HepG2 (cell line): ENCODE data around the gene HMBS. TPM values are rescaled to one million over a fixed set of nuclear protein-coding genes. Genes with fewer than 3 reads are reported as not detected.
A peak's percentile ranks its signal among the peaks of the same experiment; 100 is the strongest.

Source experiments
- ATAC-seq: fragments of 200-7000 bp; cut with Tn5 transposase; 3 replicates; pipeline ENCODE4 v1.9.1; 2020; ENCODE audit warnings: mild to moderate bottlenecking, moderate library complexity
- BruUV-seq: library from RNA; stranded (reverse); fragments of 400-500 nt; replicated peaks from 2 replicates; lab custom pipeline; 2021; lab: Mats Ljungman, UMichigan
- CTCF ChIA-PET: fragments of 300-600 bp; formaldehyde crosslinking; extraction: SDS; loops from one replicate; lab custom pipeline; 2021; ENCODE audit warnings: low total read pairs, inconsistent platforms, low intra/inter-chr PET ratio; lab: Yijun Ruan, JAX
- POLR2A ChIA-PET: fragments of 350-600 bp; sonication (Branson Sonifier 250); formaldehyde crosslinking; loops from one replicate; lab custom pipeline; 2020; ENCODE audit warnings: antibody characterized with exemption, inconsistent platforms; lab: Yijun Ruan, JAX
- DNase-seq: peaks from one replicate; pipeline ENCODE4 v3.0.0-alpha.2; 2015; ENCODE audit warnings: low spot score
- FAIRE-seq: peaks from 3 replicates; lab custom pipeline; 2011; peaks lifted over from hg19 to GRCh38; lab: Jason Lieb, UNC
- H2AFZ ChIP-seq: one replicate; pipeline ENCODE4 v1.6.1; 2011; ENCODE audit warnings: low read length, inconsistent platforms
- H3K27ac ChIP-seq: fragments of 300-600 bp; 3 replicates; pipeline ENCODE4 v1.8.0; 2011; ENCODE audit warnings: mixed run types, mild to moderate bottlenecking, mixed read lengths, low read length, inconsistent platforms; ENCODE audit not compliant: insufficient read depth; ENCODE audit errors: extremely low read length
- H3K27me3 ChIP-seq, 2 experiments: fragments of 200-600 bp in 1 of 2; 2 replicates in 1 of 2; 3 replicates in 1 of 2; pipeline versions ENCODE4 v1.6.0 to v1.8.0; 2011; ENCODE audit warnings: low read length in 2 of 2, mild to moderate bottlenecking in 2 of 2, moderate library complexity in 2 of 2, inconsistent platforms in 1 of 2; ENCODE audit not compliant: insufficient read depth in 2 of 2, control insufficient read depth in 1 of 2
- H3K36me3 ChIP-seq, 2 experiments: fragments of 200-600 bp in 1 of 2; replicated peaks in 1 of 2; 2 replicates in 1 of 2; 3 replicates in 1 of 2; pipeline versions ENCODE4 v1.5.1 to v1.8.0; 2011; ENCODE audit warnings: low read length in 2 of 2, inconsistent platforms in 1 of 2; ENCODE audit not compliant: insufficient read depth in 2 of 2, control insufficient read depth in 1 of 2
- H3K4me1 ChIP-seq: 2 replicates; pipeline ENCODE4 v1.5.1; 2012; ENCODE audit warnings: low read length, inconsistent platforms; ENCODE audit not compliant: insufficient read depth
- H3K4me2 ChIP-seq: 2 replicates; pipeline ENCODE4 v1.6.0; 2011; ENCODE audit warnings: low read depth, low read length, inconsistent platforms
- H3K4me3 ChIP-seq, 3 experiments: fragments of 200-600 bp in 1 of 3; sonication (generic), shearing (Covaris generic) in 1 of 3; replicated peaks in 1 of 3; 2 replicates each; pipeline ENCODE4 v1.5.1; 2011 to 2016; ENCODE audit warnings: low read length in 3 of 3, inconsistent platforms in 2 of 3, low read depth in 2 of 3, mild to moderate bottlenecking in 2 of 3, control low read depth in 1 of 3, mixed read lengths in 1 of 3; ENCODE audit not compliant: insufficient read depth in 1 of 3
- H3K79me2 ChIP-seq: one replicate; pipeline ENCODE4 v1.6.1; 2011; ENCODE audit warnings: low read length, inconsistent platforms; ENCODE audit not compliant: insufficient read depth
- H3K9ac ChIP-seq: 2 replicates; pipeline ENCODE4 v1.6.0; 2011; ENCODE audit warnings: mild to moderate bottlenecking, low read depth, low read length, inconsistent platforms; ENCODE audit not compliant: insufficient read depth
- H3K9me3 ChIP-seq: 2 replicates; pipeline ENCODE4 v1.5.1; 2012; ENCODE audit warnings: mild to moderate bottlenecking, low read length
- H4K20me1 ChIP-seq: 2 replicates; pipeline ENCODE4 v1.6.0; 2011; ENCODE audit warnings: inconsistent platforms, mild to moderate bottlenecking, low read length, moderate library complexity; ENCODE audit not compliant: insufficient read depth
- ARID2 ChIP-seq: sonication (generic); formaldehyde crosslinking; IDR thresholded peaks from 2 replicates; pipeline ENCODE4 v1.8.1; 2022; ENCODE audit warnings: mild to moderate bottlenecking, missing genetic modification reagents, borderline replicate concordance
- CAMTA2 ChIP-seq: sonication (generic); formaldehyde crosslinking; IDR thresholded peaks from 2 replicates; pipeline ENCODE4 v1.4.0; 2020; ENCODE audit warnings: mild to moderate bottlenecking, missing genetic modification reagents, borderline replicate concordance
- ETV5 ChIP-seq: IDR thresholded peaks from 2 replicates; pipeline ENCODE4 v1.6.1; 2018; ENCODE audit warnings: missing biosample characterization, missing genetic modification reagents, inconsistent platforms, borderline replicate concordance
- ISL2 ChIP-seq: sonication (generic); formaldehyde crosslinking; IDR thresholded peaks from 2 replicates; pipeline ENCODE4 v1.5.0; 2020; ENCODE audit warnings: missing genetic modification reagents
- JUND ChIP-seq: sonication (generic); formaldehyde crosslinking; IDR thresholded peaks from 2 replicates; pipeline ENCODE4 v1.8.0; 2022; ENCODE audit warnings: mild to moderate bottlenecking, missing genetic modification reagents
- KDM2A ChIP-seq: sonication (generic); formaldehyde crosslinking; IDR thresholded peaks from 2 replicates; pipeline ENCODE4 v1.4.0; 2020; ENCODE audit warnings: low read depth, missing genetic modification reagents, borderline replicate concordance
- KDM4B ChIP-seq: sonication (generic); formaldehyde crosslinking; IDR thresholded peaks from 2 replicates; pipeline ENCODE4 v1.4.0; 2020; ENCODE audit warnings: missing genetic modification reagents
- KMT2A ChIP-seq: sonication (generic); formaldehyde crosslinking; IDR thresholded peaks from 2 replicates; pipeline ENCODE4 v1.4.0; 2020; ENCODE audit warnings: missing genetic modification reagents
- LBX2 ChIP-seq: sonication (generic); formaldehyde crosslinking; IDR thresholded peaks from 2 replicates; pipeline ENCODE4 v1.5.0; 2020; ENCODE audit warnings: missing genetic modification reagents, mild to moderate bottlenecking, borderline replicate concordance
- RBFOX2 ChIP-seq: fragments of 200-400 bp; formaldehyde crosslinking; IDR thresholded peaks from 2 replicates; pipeline ENCODE4 v1.6.1; 2017; ENCODE audit warnings: low read depth, mild to moderate bottlenecking, low read length
- RXRA ChIP-seq: sonication (generic); formaldehyde crosslinking; IDR thresholded peaks from 2 replicates; pipeline ENCODE4 v1.5.1; 2020; ENCODE audit warnings: missing genetic modification reagents
- SRF ChIP-seq: IDR thresholded peaks from 2 replicates; pipeline ENCODE4 v1.6.1; 2011; ENCODE audit warnings: mild to moderate bottlenecking, low read depth, low read length, moderate library complexity
- SRSF9 ChIP-seq: fragments of 200-400 bp; formaldehyde crosslinking; IDR thresholded peaks from 2 replicates; pipeline ENCODE4 v1.6.1; 2018; ENCODE audit warnings: borderline replicate concordance, mild to moderate bottlenecking, low read depth, low read length; ENCODE audit not compliant: insufficient read depth, poor library complexity, severe bottlenecking
- SYNCRIP ChIP-seq: fragments of 200-400 bp; formaldehyde crosslinking; IDR thresholded peaks from 2 replicates; pipeline ENCODE4 v1.6.1; 2018; ENCODE audit warnings: mild to moderate bottlenecking, low read depth, low read length; ENCODE audit not compliant: insufficient read depth
- TSC22D2 ChIP-seq: sonication (generic); formaldehyde crosslinking; IDR thresholded peaks from 2 replicates; pipeline ENCODE4 v1.5.1; 2020; ENCODE audit warnings: missing genetic modification reagents, mild to moderate bottlenecking, borderline replicate concordance
- ZNF136 ChIP-seq: sonication (generic); formaldehyde crosslinking; IDR thresholded peaks from 2 replicates; pipeline ENCODE4 v1.8.1; 2022; ENCODE audit warnings: low read depth, mild to moderate bottlenecking, moderate library complexity, missing genetic modification reagents
- ZNF317 ChIP-seq: sonication (generic); formaldehyde crosslinking; IDR thresholded peaks from 2 replicates; pipeline ENCODE4 v1.5.0; 2020; ENCODE audit warnings: mild to moderate bottlenecking, missing genetic modification reagents
- ZNF550 ChIP-seq: sonication (generic); formaldehyde crosslinking; IDR thresholded peaks from 2 replicates; pipeline ENCODE4 v1.4.0; 2020; ENCODE audit warnings: mild to moderate bottlenecking, missing genetic modification reagents, borderline replicate concordance
- ZNF556 ChIP-seq: sonication (generic); formaldehyde crosslinking; IDR thresholded peaks from 2 replicates; pipeline ENCODE4 v1.4.0; 2020; ENCODE audit warnings: mild to moderate bottlenecking, missing genetic modification reagents, borderline replicate concordance
- ZNF660 ChIP-seq: sonication (generic); formaldehyde crosslinking; IDR thresholded peaks from 2 replicates; pipeline ENCODE4 v1.5.1; 2020; ENCODE audit warnings: mild to moderate bottlenecking, low read depth, missing genetic modification reagents, borderline replicate concordance
- WGBS: methylation state at CpG from one replicate; pipeline ENCODE4 v1.1.6; 2017; ENCODE audit warnings: low lambda C conversion rate; 5-methylcytosine and 5-hydroxymethylcytosine counted together
- in situ Hi-C: cut with HindIII; loops from 2 replicates; pipeline ENCODE4 v1.10.0; 2017; ENCODE audit warnings: low pct_unique_long_range_greater_than_20kb; ENCODE audit not compliant: extremely low pct_ligation_motif_present
- intact Hi-C: fragments of 100-400 bp; cut with micrococcal nuclease; formaldehyde crosslinking; loops from one replicate; pipeline ENCODE4 v1.10.0; 2022; ENCODE audit not compliant: unreplicated experiment
- polyA plus RNA-seq, 8 experiments: library from polyadenylated mRNA; depleted of rRNA in 3 of 8; stranded (reverse) in 7 of 8; unstranded in 1 of 8; fragments of >200 nt; fragmentation: Illumina TruSeq in 4 of 8; extraction: Trizol in 4 of 8; gene quantifications; 2 replicates each; pipeline versions ENCODE4 v1.2.1 to v1.2.3, GENCODE V29; 2011 to 2016; ENCODE audit warnings: low read depth in 4 of 8, missing spikeins in 1 of 8, mixed read lengths in 1 of 8; ENCODE audit not compliant: insufficient read depth in 1 of 8
- total RNA-seq, 5 experiments: library from RNA; depleted of rRNA; stranded (reverse); fragments of >200 nt; fragmentation: Illumina TruSeq; extraction: Trizol; gene quantifications; 2 replicates each; pipeline ENCODE4 v1.2.3, GENCODE V29; 2016; ENCODE audit warnings: low read depth in 1 of 5
- TF ChIP-seq, protein P1 (sequence below): sonication (generic); formaldehyde crosslinking; IDR thresholded peaks from 2 replicates; pipeline ENCODE4 v1.5.1; 2020; ENCODE audit warnings: mild to moderate bottlenecking, missing genetic modification reagents, borderline replicate concordance
- TF ChIP-seq, protein P2 (sequence below): sonication (generic); formaldehyde crosslinking; IDR thresholded peaks from 2 replicates; pipeline ENCODE4 v1.8.1; 2023; ENCODE audit warnings: missing genetic modification reagents, mild to moderate bottlenecking, borderline replicate concordance

The HMBS gene
- total and polyA plus RNA-seq, 2 of the 13 experiments (the other 11 are each of a cell fraction or from before 2014, with no cell fraction given), result 9.4 to 46.9 TPM

GRCh38 chr11:119100994-119101758, 16.5 kb downstream of the HMBS start:
- Histone ChIP-seq H3K9ac (peak overlapping the region; percentile 93), H2AFZ (peak overlapping the region; percentile 94), H4K20me1 (no peaks in the 10 kb centered on the region), H3K27me3 (no peaks in the 10 kb centered on the region; a peak in 1 of 5 replicates), H3K4me2 (peak overlapping the region; percentile 96), H3K27ac (peak overlapping the region; percentile 97), H3K4me1 (peaks cover 30% of the 10 kb centered on the region), H3K79me2 (peaks cover 15% of the 10 kb centered on the region), H3K9me3 (no peaks in the 10 kb centered on the region), H3K4me3 (peak overlapping the region; percentile 77 to 91 (median 86)), H3K36me3 (peaks cover 10 to 26% of the 10 kb centered on the region in 2 experiments; a peak in 4 of 5 replicates)
- CTCF ChIA-PET, result interaction anchor here (1.1 kb wide), 1 partner anchor 33 kb away, joined by 3 read pairs; no protein-coding TSS in a partner anchor
- in situ Hi-C loops (no loop called here), intact Hi-C loops (loop anchor here (2.0 kb wide), 1 partner anchor 20 kb away; the partner anchor contains the start of gene HINFP)
- POLR2A ChIA-PET, result interaction anchor here (0.7 to 2.0 kb wide), 10 partner anchors 16 to 309 kb away, joined by 3 to 47 read pairs (median 7); partner anchors contain the start of genes CENATAC, HINFP, HMBS and NLRX1
- 2% methylated on average over 12 of the region's 29 CpGs for WGBS
- BruUV-seq, result TSS peak; percentile 67
- peak; percentile 38 for DNase-seq
- no peak for FAIRE-seq
- ATAC-seq, result peak; percentile 68
- TF ChIP-seq ZNF317 (CRISPR knock-in tag) (no peak), LBX2 (CRISPR knock-in tag) (no peak), TSC22D2 (peak; percentile 14; the same call in 1 of the 2 replicates), KDM4B (CRISPR knock-in tag) (0 out of 2 replicates have a peak, but pooled peaks have one; percentile 11), JUND (CRISPR knock-in tag) (no peak), CAMTA2 (CRISPR knock-in tag) (no peak), ISL2 (CRISPR knock-in tag) (no peak), RXRA (CRISPR knock-in tag) (peak; percentile 30; the same call in 1 of the 2 replicates), ZNF136 (CRISPR knock-in tag) (peak; percentile 80; the same call in 1 of the 2 replicates), ZNF550 (CRISPR knock-in tag) (no peak), ZNF556 (CRISPR knock-in tag) (no peak), SRF (no peak), ETV5 (CRISPR knock-in tag) (no peak), KDM2A (0 out of 2 replicates have a peak, but pooled peaks have one; percentile 1), SYNCRIP (no peak), ARID2 (CRISPR knock-in tag) (0 out of 2 replicates have a peak, but pooled peaks have one; percentile 50), ZNF660 (CRISPR knock-in tag) (no peak), RBFOX2 (peak; percentile 59; the same call in 1 of the 2 replicates), SRSF9 (no peak), KMT2A (no peak)
- TF ChIP-seq, protein P1, sequence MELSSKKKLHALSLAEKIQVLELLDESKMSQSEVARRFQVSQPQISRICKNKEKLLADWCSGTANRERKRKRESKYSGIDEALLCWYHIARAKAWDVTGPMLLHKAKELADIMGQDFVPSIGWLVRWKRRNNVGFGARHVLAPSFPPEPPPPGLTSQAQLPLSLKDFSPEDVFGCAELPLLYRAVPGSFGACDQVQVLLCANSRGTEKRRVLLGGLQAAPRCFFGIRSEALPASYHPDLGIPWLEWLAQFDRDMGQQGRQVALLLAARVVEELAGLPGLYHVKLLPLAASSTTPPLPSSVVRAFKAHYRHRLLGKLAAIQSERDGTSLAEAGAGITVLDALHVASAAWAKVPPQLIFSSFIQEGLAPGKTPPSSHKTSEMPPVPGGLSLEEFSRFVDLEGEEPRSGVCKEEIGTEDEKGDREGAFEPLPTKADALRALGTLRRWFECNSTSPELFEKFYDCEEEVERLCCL (CRISPR knock-in tag), result no peak
- TF ChIP-seq, protein P2, sequence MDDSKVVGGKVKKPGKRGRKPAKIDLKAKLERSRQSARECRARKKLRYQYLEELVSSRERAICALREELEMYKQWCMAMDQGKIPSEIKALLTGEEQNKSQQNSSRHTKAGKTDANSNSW (CRISPR knock-in tag), result no peak
